Heart right ventricle (tissue), 16 donors: ENCODE measurements around the gene DNPH1. TPM values are rescaled to one million over a fixed set of nuclear protein-coding genes. Genes with fewer than 3 reads are reported as not detected.

Experiments
- ATAC-seq, 8 donors: fragments of 200-7000 bp; cut with Tn5 transposase; one replicate each; pipeline ENCODE4 v1.9.1; 2020; ENCODE audit warnings: mild to moderate bottlenecking in 8 of 8, moderate library complexity in 8 of 8, moderate number of reproducible peaks in 1 of 8
- DNase-seq, 2 donors: peaks; one replicate each; pipeline ENCODE4 v3.0.0-alpha.2; 2020
- H3K27ac ChIP-seq, 10 donors: fragments of 200-600 bp; sonication (generic) in 2 of 10; one replicate each; pipeline versions ENCODE4 v1.5.0 to v1.8.0; 2020 to 2022; ENCODE audit warnings: mild to moderate bottlenecking in 3 of 10
- H3K27me3 ChIP-seq, 7 donors: fragments of 200-600 bp; one replicate each; pipeline ENCODE4 v1.8.0; 2021 to 2022; ENCODE audit warnings: mild to moderate bottlenecking in 2 of 7
- H3K36me3 ChIP-seq, 9 donors: fragments of 200-600 bp; sonication (generic) in 1 of 9; one replicate each; pipeline versions ENCODE4 v1.5.0 to v1.8.0; 2020 to 2022; ENCODE audit warnings: mild to moderate bottlenecking in 2 of 9
- H3K4me1 ChIP-seq, 9 donors: fragments of 200-600 bp; sonication (generic) in 1 of 9; one replicate each; pipeline versions ENCODE4 v1.5.0 to v1.8.0; 2020 to 2022; ENCODE audit warnings: mild to moderate bottlenecking in 4 of 9
- H3K4me3 ChIP-seq, 10 donors: fragments of 200-600 bp; sonication (generic) in 2 of 10; one replicate each; pipeline versions ENCODE4 v1.5.0 to v1.8.0; 2020 to 2022; ENCODE audit warnings: mild to moderate bottlenecking in 7 of 10, moderate library complexity in 2 of 10
- H3K9me3 ChIP-seq, 11 donors: fragments of 200-600 bp in 10 of 11; sonication (generic) in 2 of 11; one replicate each; pipeline versions ENCODE4 v1.5.0 to v1.8.0; 2013 to 2022; ENCODE audit warnings: mild to moderate bottlenecking in 2 of 11, control low read depth in 1 of 11, moderate library complexity in 1 of 11
- WGBS, 2 donors: extraction: QIAGEN DNeasy Blood & Tissue Kit; methylation state at CpG; one replicate each; pipeline ENCODE4 v1.1.7; 2013; ENCODE audit warnings: inconsistent platforms in 1 of 2; 5-methylcytosine and 5-hydroxymethylcytosine counted together
- intact Hi-C, 10 donors: fragments of 100-400 bp; cut with DNase I; formaldehyde crosslinking; loops; one replicate each; pipeline versions ENCODE4 v1.11.1 to v1.14.2; 2022
- polyA plus RNA-seq, 2 donors: library from polyadenylated mRNA; stranded (reverse); fragments of 200-250 nt; gene quantifications; one replicate each; pipeline ENCODE4 v1.2.3, GENCODE V29; 2013
- total RNA-seq, 10 donors: library from RNA; stranded (reverse); fragmentation: NEBNext Ultra II Directional in 3 of 10; extraction: Animal tissue kit (Norgen Biotek cat#: 25700) in 3 of 10; gene quantifications; one replicate each; pipeline versions ENCODE4 v1.2.1 to v1.2.4, GENCODE V29; 2021 to 2023
- TF ChIP-seq, protein P1 (sequence below), 9 donors: fragments of 200-600 bp; sonication (generic) in 2 of 9; IDR thresholded peaks; one replicate each; pipeline versions ENCODE4 v1.5.0 to v1.8.0; 2021 to 2022; ENCODE audit warnings: antibody characterized with exemption in 9 of 9, mild to moderate bottlenecking in 5 of 9, moderate library complexity in 1 of 9
- donor health status: Arrhythmogenic right ventricular cardiomyopathy.
- donor health status: ischemic (EF 13 %, LVEDD 7.1; RV severe dilation, severe dysfunction).
- donor health status: healthy with polysubstance abuse.
- donor health status: DM: no; HTN: yes; CAD: no.
- donor health status: DM: no; HTN: no; CAD: no.
- donor health status: ischemic (EF 25% LVEDD 6.9; RV normal size, moderate dysfunction).
- donor health status: ischemic (EF 25% LVEDD 5.7; RV mildly dilated, moderate dysfunction).
- donor health status: healthy.
- donor health status: DM: yes; HTN: yes; CAD: no.
- donor health status: Ischemic cardiomyopathy.
- donor health status: ischemic (EF 35%, LVEDD 5.7; RV mildly dilated, moderate dysfunction).
- donor health status: nonischemic (EF 11% LVEDD 7.7; RV severe dilation, severe dysfunction).
- donor health status: DM: yes; HTN: yes; CAD: no.
- donor health status: PGD.
- donor health status: ischemic (EF 29% LVEDD 5.4; RV normal size, mild dysfunction).
- donor health status: nonischemic (EF 23%, LVEDD 6.1; RV moderate dilation, normal function).

Gene DNPH1
- total and polyA plus RNA-seq, 12 donors = 16.0 to 51.3 (median 26.2) TPM

DNA sequence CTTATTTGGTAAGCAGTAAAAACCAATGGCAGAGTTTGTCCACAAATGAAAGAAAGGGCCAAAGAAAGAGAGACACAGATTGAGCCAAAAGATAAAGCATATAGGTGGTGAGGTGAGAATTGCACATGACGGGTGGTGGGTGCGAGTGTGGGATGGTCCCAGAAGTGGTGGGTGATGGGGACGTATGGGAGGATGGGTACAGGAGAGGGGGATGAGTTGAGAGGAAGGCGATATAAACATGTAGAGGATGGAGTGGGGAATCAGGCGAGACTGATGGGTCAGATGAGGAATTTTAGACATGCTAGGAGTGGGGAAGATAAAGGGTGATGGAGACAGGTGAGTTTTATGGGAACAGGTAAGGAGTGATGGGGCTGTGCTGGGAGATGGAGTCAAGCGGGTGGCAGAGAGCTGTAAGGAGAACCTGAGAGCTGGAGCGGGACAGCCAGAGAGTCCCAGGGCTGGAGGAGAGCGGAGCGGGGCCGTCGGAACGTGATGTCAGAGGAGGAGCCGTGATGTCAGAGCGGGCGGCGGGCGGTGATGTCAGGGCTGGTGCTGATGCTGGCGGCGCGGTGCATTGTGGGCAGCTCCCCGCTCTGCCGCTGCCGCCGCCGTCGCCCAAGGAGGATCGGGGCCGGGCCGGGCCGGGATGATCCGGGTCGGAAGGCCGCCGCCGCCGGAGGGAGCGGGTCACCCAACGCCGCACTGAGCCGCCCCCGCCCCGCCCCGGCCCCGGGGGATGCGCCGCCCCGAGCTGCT is 13.8 kb upstream of the DNPH1 start, which contains the start of gene TTBK1:
Gene TTBK1 (plus strand): TSS at position 574 of the 756 bp plus-strand sequence. CDS start 3,180 bp downstream, outside the sequence.
- WGBS, 2 donors = 8 to 10% methylated on average over 37 to 47 of the region's 47 CpGs
- ATAC-seq = no peak
- peaks cover 0 to 84% (median 60%) of the 10 kb centered on the region in 7 donors for H3K27me3 ChIP-seq
- TF ChIP-seq, protein P1, sequence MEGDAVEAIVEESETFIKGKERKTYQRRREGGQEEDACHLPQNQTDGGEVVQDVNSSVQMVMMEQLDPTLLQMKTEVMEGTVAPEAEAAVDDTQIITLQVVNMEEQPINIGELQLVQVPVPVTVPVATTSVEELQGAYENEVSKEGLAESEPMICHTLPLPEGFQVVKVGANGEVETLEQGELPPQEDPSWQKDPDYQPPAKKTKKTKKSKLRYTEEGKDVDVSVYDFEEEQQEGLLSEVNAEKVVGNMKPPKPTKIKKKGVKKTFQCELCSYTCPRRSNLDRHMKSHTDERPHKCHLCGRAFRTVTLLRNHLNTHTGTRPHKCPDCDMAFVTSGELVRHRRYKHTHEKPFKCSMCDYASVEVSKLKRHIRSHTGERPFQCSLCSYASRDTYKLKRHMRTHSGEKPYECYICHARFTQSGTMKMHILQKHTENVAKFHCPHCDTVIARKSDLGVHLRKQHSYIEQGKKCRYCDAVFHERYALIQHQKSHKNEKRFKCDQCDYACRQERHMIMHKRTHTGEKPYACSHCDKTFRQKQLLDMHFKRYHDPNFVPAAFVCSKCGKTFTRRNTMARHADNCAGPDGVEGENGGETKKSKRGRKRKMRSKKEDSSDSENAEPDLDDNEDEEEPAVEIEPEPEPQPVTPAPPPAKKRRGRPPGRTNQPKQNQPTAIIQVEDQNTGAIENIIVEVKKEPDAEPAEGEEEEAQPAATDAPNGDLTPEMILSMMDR (IDR thresholded peaks at IDR 0.05) = no peak
- intact Hi-C loops = no loop called here
- DNase-seq = no peak
- no peaks in the 10 kb centered on the region for H3K36me3 ChIP-seq
- H3K4me1 ChIP-seq = peaks cover 4 to 17% (median 10%) of the 10 kb centered on the region in 9 donors
- H3K27ac ChIP-seq = no peak within 1 kb of the TSS
- peaks cover 0 to 6% (median 0%) of the 10 kb centered on the region in 11 donors for H3K9me3 ChIP-seq
- no peak within 1 kb of the TSS for H3K4me3 ChIP-seq

DNA sequence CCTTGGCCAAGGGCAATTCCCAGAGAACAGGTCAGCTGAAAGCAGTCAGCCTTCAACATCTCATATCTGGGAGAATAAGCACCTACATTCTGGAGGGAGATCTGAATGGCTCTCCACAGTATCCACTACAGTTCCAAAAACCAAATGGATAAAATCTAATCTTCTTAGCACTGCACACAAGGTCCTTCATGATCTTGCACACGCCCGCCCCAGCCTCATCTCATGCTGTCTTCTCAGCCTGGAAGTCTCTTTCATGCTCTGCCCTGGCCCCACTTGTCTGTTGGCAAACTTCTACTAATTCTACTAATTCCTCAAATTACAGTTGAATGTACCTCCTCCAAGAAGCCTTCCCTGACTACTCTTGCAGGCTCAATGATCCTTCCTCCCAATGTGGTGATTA is 12.2 kb upstream of the DNPH1 start:
- no peak overlapping the region for H3K27ac ChIP-seq
- intact Hi-C loops = loop anchor here in 1 of 10 donors (2.0 kb wide), 1 partner anchor 31 kb away; no protein-coding TSS in a partner anchor
- H3K4me1 ChIP-seq = peaks cover 0 to 2% (median 0%) of the 10 kb centered on the region in 9 donors
- H3K36me3 ChIP-seq = no peaks in the 10 kb centered on the region
- TF ChIP-seq, protein P1 (IDR thresholded peaks at IDR 0.05) = no peak
- no peak for DNase-seq
- H3K9me3 ChIP-seq = peaks cover 0 to 6% (median 0%) of the 10 kb centered on the region in 11 donors
- ATAC-seq = no peak
- no peak overlapping the region for H3K4me3 ChIP-seq
- peaks cover 0 to 90% (median 70%) of the 10 kb centered on the region in 7 donors for H3K27me3 ChIP-seq
- WGBS, 2 donors = 93 to 96% methylated on average over 2 of the region's 2 CpGs

DNA sequence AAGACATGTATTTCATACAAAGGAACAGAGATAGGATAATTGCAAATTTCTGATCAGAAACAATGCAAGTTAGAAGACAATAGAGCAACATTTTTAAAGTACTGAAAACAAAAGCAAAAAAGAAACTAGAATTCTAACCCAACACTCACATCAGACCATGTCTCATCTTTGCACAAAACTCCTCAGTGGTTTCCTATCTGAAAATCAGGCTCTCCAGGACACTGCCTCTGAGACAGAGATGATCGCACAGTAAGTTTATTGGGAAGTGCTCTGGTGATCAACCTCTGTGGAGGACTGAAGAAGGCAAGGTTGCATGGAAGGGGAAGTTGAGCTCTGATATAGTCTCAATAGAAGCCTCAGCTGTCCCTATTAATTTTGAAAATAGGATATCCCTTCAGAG is 11.7 kb upstream of the DNPH1 start:
- Histone ChIP-seq H3K4me3 (no peak overlapping the region), H3K9me3 (peaks cover 0 to 6% (median 0%) of the 10 kb centered on the region in 11 donors), H3K36me3 (no peaks in the 10 kb centered on the region), H3K27ac (no peak overlapping the region), H3K4me1 (no peaks in the 10 kb centered on the region), H3K27me3 (peaks cover 0 to 90% (median 70%) of the 10 kb centered on the region in 7 donors)
- DNase-seq (no peak), ATAC-seq (no peak)
- WGBS, 2 donors = 88 to 91% methylated on average over 1 of the region's 1 CpG
- intact Hi-C loops = loop anchor here in 1 of 10 donors (2.0 kb wide), 1 partner anchor 30 kb away; no protein-coding TSS in a partner anchor
- TF ChIP-seq, protein P1 (IDR thresholded peaks at IDR 0.05) = no peak

DNA sequence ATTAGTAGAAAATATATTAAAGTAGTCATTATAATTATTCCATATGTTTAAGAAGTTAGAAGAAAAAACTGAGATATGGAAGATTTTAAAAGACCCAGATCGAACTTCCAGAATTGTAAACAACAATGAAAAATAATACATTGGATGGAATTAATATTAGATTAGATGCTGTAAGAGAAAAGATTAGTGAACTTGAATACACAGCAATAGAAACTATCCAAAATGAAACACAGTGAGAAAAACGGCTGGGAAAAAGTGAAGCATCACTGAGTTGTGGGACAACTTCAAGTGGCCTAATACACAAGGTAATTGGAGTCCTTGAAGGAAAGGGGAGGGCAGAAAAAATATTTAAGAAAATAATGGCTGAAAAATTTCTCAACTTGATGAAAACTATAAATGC is 9.8 kb upstream of the DNPH1 start:
- intact Hi-C loops = no loop called here
- H3K4me3 ChIP-seq = no peak overlapping the region
- H3K36me3 ChIP-seq = no peaks in the 10 kb centered on the region
- WGBS, 2 donors = 66 to 79% methylated on average over 2 of the region's 2 CpGs
- no peak for ATAC-seq
- H3K9me3 ChIP-seq = peaks cover 0 to 6% (median 0%) of the 10 kb centered on the region in 11 donors
- no peak overlapping the region for H3K27ac ChIP-seq
- peaks cover 0 to 80% (median 64%) of the 10 kb centered on the region in 7 donors for H3K27me3 ChIP-seq
- TF ChIP-seq, protein P1 (IDR thresholded peaks at IDR 0.05) = no peak
- DNase-seq = no peak
- no peaks in the 10 kb centered on the region for H3K4me1 ChIP-seq
